Epidermal melanocyte (primary cell): ENCODE results near the gene CAMK2N2.

ENCODE experiments used
- DNase-seq: peaks from one replicate; pipeline ENCODE4 v3.0.0; 2011; ENCODE audit warnings: low spot score; ENCODE audit not compliant: insufficient read length

CAMK2N2 gene

GRCh38 chr3:184222521-184222920 lies 38.8 kb downstream of the CAMK2N2 start:
- no peak for DNase-seq

GRCh38 chr3:184218814-184219213 lies 42.5 kb downstream of the CAMK2N2 start:
- no peak for DNase-seq

- DNase-seq = no peak
Measured at GRCh38 chr3:184211718-184212117, 49.6 kb downstream of the CAMK2N2 start.

GRCh38 chr3:184211297-184211696 lies 50.1 kb downstream of the CAMK2N2 start:
- no peak for DNase-seq
